ENCODE data around the gene PRSS2. TPM values are rescaled to one million over a fixed set of nuclear protein-coding genes. Genes with fewer than 3 reads are reported as not detected.
"Not testable (repeated sequence)": the region's sequence is repeated elsewhere in the genome, so short reads cannot be mapped to it uniquely, and the experiment has no call there.

Gene PRSS2
- total RNA-seq, 1 donor from 2014 or later: 272 TPM

DNA sequence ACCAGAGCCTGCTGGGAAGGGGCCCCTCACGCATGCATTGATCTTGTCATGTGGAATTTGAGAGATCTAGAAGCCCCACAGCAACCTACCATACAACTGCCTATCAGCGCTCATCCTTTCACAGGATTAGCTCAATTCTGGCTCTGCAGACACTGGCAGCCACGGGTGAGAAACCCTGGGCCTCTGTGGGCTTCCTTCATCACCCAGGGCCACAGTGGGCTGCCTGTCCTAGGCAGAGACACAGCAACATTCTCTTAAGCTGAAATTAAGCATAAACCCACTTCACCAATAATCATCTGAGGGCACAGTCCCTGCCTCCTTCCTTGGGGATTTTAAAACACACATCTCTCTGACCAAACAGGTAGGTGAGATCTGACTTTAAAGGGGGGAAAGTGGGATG, 3.3 kb upstream of the PRSS2 start:
- TF ChIP-seq, protein P1, sequence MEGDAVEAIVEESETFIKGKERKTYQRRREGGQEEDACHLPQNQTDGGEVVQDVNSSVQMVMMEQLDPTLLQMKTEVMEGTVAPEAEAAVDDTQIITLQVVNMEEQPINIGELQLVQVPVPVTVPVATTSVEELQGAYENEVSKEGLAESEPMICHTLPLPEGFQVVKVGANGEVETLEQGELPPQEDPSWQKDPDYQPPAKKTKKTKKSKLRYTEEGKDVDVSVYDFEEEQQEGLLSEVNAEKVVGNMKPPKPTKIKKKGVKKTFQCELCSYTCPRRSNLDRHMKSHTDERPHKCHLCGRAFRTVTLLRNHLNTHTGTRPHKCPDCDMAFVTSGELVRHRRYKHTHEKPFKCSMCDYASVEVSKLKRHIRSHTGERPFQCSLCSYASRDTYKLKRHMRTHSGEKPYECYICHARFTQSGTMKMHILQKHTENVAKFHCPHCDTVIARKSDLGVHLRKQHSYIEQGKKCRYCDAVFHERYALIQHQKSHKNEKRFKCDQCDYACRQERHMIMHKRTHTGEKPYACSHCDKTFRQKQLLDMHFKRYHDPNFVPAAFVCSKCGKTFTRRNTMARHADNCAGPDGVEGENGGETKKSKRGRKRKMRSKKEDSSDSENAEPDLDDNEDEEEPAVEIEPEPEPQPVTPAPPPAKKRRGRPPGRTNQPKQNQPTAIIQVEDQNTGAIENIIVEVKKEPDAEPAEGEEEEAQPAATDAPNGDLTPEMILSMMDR (conservative IDR thresholded peaks at IDR 0.05): no peak
- DNase-seq (ENCODE audit: extremely low spot score, unreplicated experiment): no peak
- Mint-ChIP-seq H3K9me3 (no peaks in the 10 kb centered on the region), H3K27ac (no peak overlapping the region), H3K4me3 (no peak overlapping the region), H3K27me3 (peaks cover 34% of the 10 kb centered on the region), H3K4me1 (ENCODE audit: unreplicated experiment) (no peaks in the 10 kb centered on the region), H3K36me3 (no peaks in the 10 kb centered on the region)

DNA sequence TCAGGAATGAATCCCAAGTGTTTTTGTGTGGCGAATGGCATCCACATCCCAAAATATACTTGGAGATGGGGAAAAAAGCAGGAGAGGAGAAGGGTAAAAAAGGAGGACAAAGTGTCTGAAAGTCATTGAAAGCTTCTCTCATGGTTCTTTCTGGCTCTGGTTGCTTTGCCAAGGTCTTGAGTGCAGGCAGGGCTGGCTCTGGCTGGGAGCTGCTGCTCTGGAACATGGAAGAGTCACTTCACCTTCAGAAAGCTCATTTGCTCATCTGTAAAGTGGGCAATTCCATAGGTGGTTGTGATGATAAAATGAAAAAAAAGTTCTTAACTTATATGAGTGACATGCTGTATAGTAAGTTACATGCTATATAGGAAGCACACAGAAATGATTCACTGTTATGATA, 2.9 kb upstream of the PRSS2 start:
- DNase-seq (ENCODE audit: extremely low spot score, unreplicated experiment): no peak
- no peak overlapping the region for H3K4me3 Mint-ChIP-seq
- peaks cover 34% of the 10 kb centered on the region for H3K27me3 Mint-ChIP-seq
- no peak overlapping the region for H3K27ac Mint-ChIP-seq
- no peaks in the 10 kb centered on the region for H3K4me1 Mint-ChIP-seq (ENCODE audit: unreplicated experiment)
- TF ChIP-seq, protein P1 (conservative IDR thresholded peaks at IDR 0.05): no peak
- H3K36me3 Mint-ChIP-seq: no peaks in the 10 kb centered on the region
- H3K9me3 Mint-ChIP-seq: no peaks in the 10 kb centered on the region

DNA sequence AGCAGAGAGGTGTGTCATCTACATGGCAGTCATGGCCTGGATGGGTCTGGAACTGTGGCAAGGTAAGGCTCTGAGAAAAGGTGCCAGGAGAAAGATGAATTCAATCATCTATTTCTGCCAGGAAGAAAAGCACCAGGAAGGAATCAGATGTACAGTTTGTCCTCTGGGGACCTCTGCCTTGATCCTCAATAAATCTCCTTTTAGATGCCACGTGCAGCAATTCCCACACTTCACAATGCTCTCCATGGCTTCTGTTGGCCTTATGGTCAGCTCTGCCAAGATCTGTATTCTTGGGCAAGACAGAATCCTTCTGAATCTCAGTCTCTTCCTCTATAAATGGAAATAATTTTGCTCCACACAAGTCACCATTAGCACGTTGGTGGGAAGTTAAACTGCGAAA, 1.9 kb upstream of the PRSS2 start:
- H3K36me3 Mint-ChIP-seq; H3K4me3 Mint-ChIP-seq; H3K27ac Mint-ChIP-seq; H3K9me3 Mint-ChIP-seq; DNase-seq (ENCODE audit: extremely low spot score, unreplicated experiment); H3K4me1 Mint-ChIP-seq (ENCODE audit: unreplicated experiment): not testable (repeated sequence)
- H3K27me3 Mint-ChIP-seq: peaks cover 38% of the 10 kb centered on the region

DNA sequence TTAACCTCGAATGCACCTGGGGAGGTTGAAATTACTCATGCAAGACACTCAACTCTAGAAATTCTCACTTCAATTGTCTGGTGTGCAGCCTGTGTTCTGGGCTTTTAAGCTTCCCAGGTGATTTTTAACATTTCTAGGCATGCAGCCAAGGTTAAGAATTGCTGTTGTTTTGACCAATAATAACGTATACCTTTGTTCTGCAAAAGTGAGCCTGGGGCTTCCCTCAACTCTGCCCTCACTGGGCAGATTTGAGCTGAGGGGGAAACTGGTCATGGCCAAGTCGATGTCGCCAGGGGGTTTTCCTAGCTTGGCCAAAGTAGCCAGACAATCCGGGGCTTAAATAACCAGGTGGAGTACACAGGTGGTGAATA, 568 bp downstream of the PRSS2 start:
- no peaks in the 10 kb centered on the region for H3K4me1 Mint-ChIP-seq (ENCODE audit: unreplicated experiment)
- H3K27ac Mint-ChIP-seq: no peak overlapping the region
- peaks cover 38% of the 10 kb centered on the region for H3K27me3 Mint-ChIP-seq
- DNase-seq (ENCODE audit: extremely low spot score, unreplicated experiment): no peak
- H3K36me3 Mint-ChIP-seq: no peaks in the 10 kb centered on the region
- H3K4me3 Mint-ChIP-seq: no peak overlapping the region
- no peaks in the 10 kb centered on the region for H3K9me3 Mint-ChIP-seq
- TF ChIP-seq, protein P1 (conservative IDR thresholded peaks at IDR 0.05): no peak

DNA sequence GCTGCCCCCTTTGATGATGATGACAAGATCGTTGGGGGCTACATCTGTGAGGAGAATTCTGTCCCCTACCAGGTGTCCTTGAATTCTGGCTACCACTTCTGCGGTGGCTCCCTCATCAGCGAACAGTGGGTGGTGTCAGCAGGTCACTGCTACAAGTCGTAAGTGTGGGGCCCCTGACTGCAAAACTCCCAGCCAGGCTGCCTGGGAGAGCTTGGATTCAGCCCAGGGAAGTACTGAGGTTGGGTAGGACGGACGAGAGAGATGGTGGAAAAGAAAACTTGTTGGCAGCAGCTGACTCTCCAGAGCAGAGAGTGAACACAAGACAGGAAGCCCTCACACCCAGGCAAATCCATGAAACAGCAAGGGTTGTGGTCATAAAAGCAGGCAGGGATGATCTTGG, 1.3 kb downstream of the PRSS2 start:
- Mint-ChIP-seq H3K4me1 (ENCODE audit: unreplicated experiment) (no peaks in the 10 kb centered on the region), H3K36me3 (no peaks in the 10 kb centered on the region), H3K9me3 (no peaks in the 10 kb centered on the region), H3K27me3 (peaks cover 38% of the 10 kb centered on the region), H3K4me3 (no peak overlapping the region), H3K27ac (no peak overlapping the region)
- TF ChIP-seq, protein P1 (conservative IDR thresholded peaks at IDR 0.05): no peak
- no peak for DNase-seq (ENCODE audit: extremely low spot score, unreplicated experiment)

DNA sequence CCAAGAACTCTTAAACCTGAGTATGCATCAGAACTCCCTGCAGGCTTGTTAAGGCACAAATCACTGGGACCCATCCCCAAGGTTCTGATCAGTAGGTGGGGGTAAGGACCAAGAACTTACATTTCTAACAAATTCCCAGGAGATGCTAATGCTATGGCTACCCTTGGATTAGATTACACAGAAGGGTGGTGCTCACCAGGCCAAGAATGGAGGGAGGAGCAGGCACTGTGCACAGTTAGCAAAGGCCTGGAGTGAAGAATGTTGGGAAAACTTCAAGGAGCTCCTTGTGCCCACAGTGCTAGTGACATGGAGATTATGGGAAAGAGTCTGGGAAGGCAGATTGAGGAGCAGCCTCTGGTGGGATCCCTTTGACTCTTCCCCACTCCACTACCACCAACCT, 1.9 kb downstream of the PRSS2 start:
- Mint-ChIP-seq H3K27me3 (peaks cover 34% of the 10 kb centered on the region), H3K9me3 (no peaks in the 10 kb centered on the region), H3K36me3 (no peaks in the 10 kb centered on the region), H3K27ac (no peak overlapping the region), H3K4me3 (no peak overlapping the region), H3K4me1 (ENCODE audit: unreplicated experiment) (no peaks in the 10 kb centered on the region)
- DNase-seq (ENCODE audit: extremely low spot score, unreplicated experiment): no peak
- TF ChIP-seq, protein P1 (conservative IDR thresholded peaks at IDR 0.05): no peak
